Measurements from ENCODE around the gene CALCA. TPM values are rescaled to one million over a fixed set of nuclear protein-coding genes. Genes with fewer than 3 reads are reported as not detected.
A peak's percentile ranks its signal among the peaks of the same experiment; 100 is the strongest.

CALCA gene
- total and polyA plus RNA-seq, 2 of the 8 experiments (the other 6 are each of a cell fraction or from before 2014, with no cell fraction given), result 0.50 to 0.73 TPM

- Histone ChIP-seq H3K4me1 (replicated peaks in 1 of 4; ENCODE audit: control insufficient read depth in 3 of 4, insufficient read depth in 4 of 4, low read length in 3 of 4) (peaks cover 7 to 27% (median 16%) of the 10 kb centered on the region in 4 experiments), H3K14ac (ENCODE audit: insufficient read length) (no peak overlapping the region), H3K56ac (replicated peaks; ENCODE audit: insufficient read length, low read depth, low read length) (no peak overlapping the region), H3K9ac (replicated peaks in 1 of 4; ENCODE audit: extremely low read depth in 1 of 4, low read depth in 3 of 4, low read length in 3 of 4) (no peak overlapping the region), H3K23ac (ENCODE audit: insufficient read length) (no peak overlapping the region), H4K8ac (ENCODE audit: extremely low read depth, insufficient read depth, low read length) (no peak overlapping the region), H3K36me3 (ENCODE audit: control insufficient read depth in 2 of 4, insufficient read depth in 4 of 4, low read length in 3 of 4) (no peaks in the 10 kb centered on the region), H3K4me2 (ENCODE audit: insufficient read depth in 1 of 2, low read depth in 2 of 2, low read length in 2 of 2) (peak overlapping the region; percentile 82 to 97), H2BK20ac (ENCODE audit: low read length) (no peak overlapping the region), H3K23me2 (ENCODE audit: low read depth, low read length) (peaks cover 12% of the 10 kb centered on the region), H3K9me3 (ENCODE audit: insufficient read depth in 2 of 2, low read depth in 1 of 2, low read length in 1 of 2) (no peaks in the 10 kb centered on the region), H3K4ac (replicated peaks; ENCODE audit: insufficient read length, low read depth, low read length) (no peak overlapping the region), H2BK15ac (ENCODE audit: low read length) (no peak overlapping the region), H4K91ac (replicated peaks; ENCODE audit: insufficient read length, low read length) (no peak overlapping the region), H3K27ac (ENCODE audit: low read depth, low read length) (no peak overlapping the region), H2AK5ac (ENCODE audit: low read depth, low read length) (no peak overlapping the region), H3K79me1 (ENCODE audit: low read depth, low read length) (no peaks in the 10 kb centered on the region), H2BK120ac (replicated peaks; ENCODE audit: low read depth, low read length) (no peak overlapping the region), H4K5ac (ENCODE audit: insufficient read length, low read depth, low read length) (no peak overlapping the region), H2BK12ac (ENCODE audit: low read depth, low read length) (peak overlapping the region; percentile 28; the same call in 1 of the 2 replicates), H4K20me1 (replicated peaks in 1 of 2; ENCODE audit: control insufficient read depth in 1 of 2, insufficient read depth in 2 of 2, low read length in 2 of 2) (peaks cover 3 to 10% of the 10 kb centered on the region in 2 experiments), H2BK5ac (ENCODE audit: low read depth, low read length) (no peak overlapping the region), H2AFZ (ENCODE audit: low read length) (peak overlapping the region; percentile 78; the same call in 1 of the 2 replicates), H3K79me2 (ENCODE audit: control insufficient read depth in 1 of 2, insufficient read depth in 2 of 2, low read length in 2 of 2) (no peaks in the 10 kb centered on the region), H3K18ac (ENCODE audit: extremely low read depth, low read length) (no peak overlapping the region), H3K4me3 (ENCODE audit: extremely low read depth in 1 of 4, insufficient read depth in 2 of 4, low read depth in 3 of 4, low read length in 4 of 4) (peak overlapping the region; percentile 38 to 64 (median 50); a peak in 7 of 8 replicates), H3K27me3 (replicated peaks in 1 of 4; ENCODE audit: control insufficient read depth in 3 of 4, extremely low read depth in 1 of 4, insufficient read depth in 3 of 4, low read length in 3 of 4) (peaks cover 51 to 74% (median 63%) of the 10 kb centered on the region in 4 experiments)
- ChIA-PET POLR2A (ENCODE audit: partially characterized antibody) (interaction anchor here (1.0 to 1.6 kb wide), 4 partner anchors 28 to 115 kb away, joined by 3 to 4 read pairs (median 3); partner anchors contain the start of gene CYP2R1), CTCF (ENCODE audit: partially characterized antibody) (interaction anchor here (0.7 to 5.4 kb wide), 17 partner anchors 10 to 351 kb away, joined by 3 to 83 read pairs (median 9); partner anchors contain the start of genes CALCB and CYP2R1)
- 38% methylated on average over 22 of the region's 22 CpGs; no CpG with 5 or more reads in 1 of the 2 experiments for WGBS, 2 experiments (ENCODE audit: extremely low coverage in 1 of 2, insufficient coverage in 1 of 2, insufficient read length in 1 of 2, insufficient replicate concordance in 2 of 2, low coverage in 1 of 2, low lambda C conversion rate in 2 of 2, missing lambda C conversion rate in 1 of 2)
- no peak for DNase-seq (ENCODE audit: low read depth in 1 of 2, low spot score in 2 of 2)
- FAIRE-seq, result no peak
- TF ChIP-seq ASH2L (IDR thresholded peaks at IDR 0.05; ENCODE audit: low read length) (no peak), RBBP5 (IDR thresholded peaks at IDR 0.05; ENCODE audit: borderline replicate concordance, low read depth, low read length) (0 out of 2 replicates have a peak, but pooled peaks have one; percentile 24), KDM4A (IDR thresholded peaks at IDR 0.05; ENCODE audit: low read depth, low read length, severe bottlenecking) (no peak), KDM5A (IDR thresholded peaks at IDR 0.05; ENCODE audit: low read length) (no peak), KDM1A (IDR thresholded peaks at IDR 0.05; ENCODE audit: borderline replicate concordance, low read length) (0 out of 2 replicates have a peak, but pooled peaks have one; percentile 14), POLR2A (IDR thresholded peaks at IDR 0.05; ENCODE audit: control extremely low read depth in 1 of 2, low read depth in 2 of 2, low read length in 2 of 2) (no peak), BRCA1 (IDR thresholded peaks at IDR 0.05; ENCODE audit: low read depth, low read length) (no peak), NRF1 (IDR thresholded peaks at IDR 0.05; ENCODE audit: low read depth, low read length) (no peak), SP1 (IDR thresholded peaks at IDR 0.05; ENCODE audit: low read depth, low read length) (no peak), E2F6 (IDR thresholded peaks at IDR 0.05) (0 out of 2 replicates have a peak, but pooled peaks have one; percentile 67), TAF1 (IDR thresholded peaks at IDR 0.05; ENCODE audit: low read depth, low read length) (no peak)
Measured at GRCh38 chr11:14972581-14973495, 687 bp upstream of the CALCA start.
